GM19372 (cell line): ENCODE results near the gene AMIGO3.
"Not testable (repeated sequence)": the region's sequence is repeated elsewhere in the genome, so short reads cannot be mapped to it uniquely, and the experiment has no call there.

Experiments
- ATAC-seq: cut with Tn5 transposase; IDR thresholded peaks from one replicate; pipeline ENCODE4 v1.9.1; 2021; ENCODE audit warnings: mild to moderate bottlenecking, low read depth, moderate library complexity; ENCODE audit not compliant: unreplicated experiment

AMIGO3 gene

DNA sequence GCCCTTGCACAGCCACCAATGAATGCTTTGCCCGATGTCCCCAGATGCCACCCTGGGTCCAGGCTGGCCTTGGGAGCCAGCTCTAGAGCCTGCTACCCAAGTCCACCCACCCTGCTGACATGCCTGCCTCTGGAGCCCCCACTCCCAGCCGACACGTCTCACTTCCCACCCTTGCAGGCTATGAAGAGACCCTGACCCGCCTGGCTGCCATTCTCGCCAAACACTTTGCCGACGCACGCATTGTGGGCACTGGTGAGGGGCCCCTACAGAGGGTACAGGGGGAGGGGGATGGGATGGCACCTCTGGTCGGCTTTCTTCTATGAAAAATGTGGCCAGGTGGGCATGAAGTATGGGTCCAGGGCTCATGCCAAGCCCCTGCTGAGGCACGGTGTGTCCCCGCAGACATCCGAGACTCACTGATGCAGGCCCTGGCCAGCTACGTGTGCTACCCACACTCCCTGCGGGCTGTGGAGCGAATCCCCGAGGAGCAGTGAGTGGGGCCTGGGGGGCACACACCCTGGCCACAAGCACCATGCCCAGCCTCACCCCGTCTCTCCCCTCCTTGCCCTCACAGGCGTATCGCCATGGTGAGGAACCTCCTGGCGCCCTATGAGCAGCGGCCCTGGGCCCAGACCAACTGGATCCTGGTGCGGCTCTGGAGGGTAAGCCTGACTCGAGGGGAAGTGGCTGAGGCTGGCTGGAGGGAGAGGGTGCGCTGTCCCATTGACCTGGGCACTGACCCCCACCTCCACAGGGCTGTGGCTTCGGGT is 6.0 kb downstream of the AMIGO3 start:
- no peak for ATAC-seq

DNA sequence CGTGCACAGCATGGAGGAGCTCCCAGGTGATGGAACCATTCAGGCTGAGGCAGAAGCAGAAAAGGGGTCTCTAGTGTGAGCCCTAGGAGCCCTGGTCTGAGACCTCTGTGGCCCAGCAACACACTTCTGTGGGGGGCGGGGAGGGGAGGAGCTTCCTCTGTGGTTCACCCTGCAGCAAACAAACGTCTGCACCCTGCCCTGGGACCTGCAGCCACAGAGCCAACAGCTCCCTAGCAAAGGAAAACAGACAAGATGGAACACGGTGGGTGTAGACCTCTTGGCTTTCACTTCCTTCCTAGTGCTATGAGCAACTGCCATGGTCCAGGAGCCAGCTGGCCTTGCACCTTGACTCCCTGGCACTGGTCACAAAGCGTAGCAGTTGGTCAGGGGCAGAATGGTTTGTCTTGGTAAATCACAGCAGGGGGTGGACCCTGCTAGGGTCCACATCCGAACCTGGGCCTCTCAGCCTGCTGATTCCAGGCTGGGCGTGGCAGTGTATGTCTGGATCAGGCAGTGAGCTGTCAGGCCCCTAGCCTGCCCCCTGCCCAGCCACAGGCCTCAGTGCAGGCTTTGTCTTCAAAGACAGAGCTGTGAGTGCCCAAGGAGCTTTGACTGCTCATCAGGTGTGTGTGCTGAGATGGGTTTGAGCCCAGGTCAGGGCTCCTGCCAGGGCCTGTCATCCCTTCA is 6.7 kb downstream of the AMIGO3 start:
- ATAC-seq: no peak

DNA sequence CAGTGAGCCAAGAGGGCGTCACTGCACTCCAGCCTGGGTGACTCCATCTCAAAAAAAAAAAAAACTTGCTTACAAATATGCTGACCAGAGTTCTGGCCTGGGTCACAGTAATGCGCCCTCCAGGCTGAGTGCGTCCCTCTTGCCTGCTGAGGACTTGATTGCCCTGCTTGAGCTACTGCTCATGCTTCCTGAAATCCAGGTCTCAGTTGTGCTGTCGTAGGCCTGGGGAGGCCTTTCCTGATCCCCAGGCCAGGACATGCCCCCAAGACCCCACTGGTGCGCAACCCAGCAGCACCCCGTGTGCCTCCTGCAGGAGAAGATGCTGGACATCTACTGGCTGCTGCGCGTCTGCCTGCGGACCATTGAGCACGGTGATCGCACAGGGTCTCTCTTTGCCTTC is 7.3 kb downstream of the AMIGO3 start:
- ATAC-seq: no peak

DNA sequence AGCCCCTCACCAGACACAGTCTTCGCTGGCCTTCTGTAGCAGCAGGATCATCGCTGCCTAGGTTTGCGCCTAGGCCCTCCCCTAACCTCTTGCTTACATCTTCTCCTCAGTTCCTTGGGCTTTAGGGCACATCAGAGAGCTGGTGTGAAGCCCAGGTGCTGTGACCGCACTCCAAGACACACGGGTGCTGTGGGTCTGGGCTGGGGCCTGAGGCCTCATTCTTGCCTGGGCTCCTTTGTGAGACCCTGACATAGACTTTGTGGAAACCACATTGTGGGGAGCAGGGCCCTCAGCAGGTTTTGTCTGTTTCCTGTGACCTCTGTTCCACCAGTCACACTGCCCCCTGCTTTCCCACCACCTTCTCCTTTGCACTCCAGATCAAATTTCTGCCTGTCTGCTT is 8.0 kb downstream of the AMIGO3 start:
- no peak for ATAC-seq

DNA sequence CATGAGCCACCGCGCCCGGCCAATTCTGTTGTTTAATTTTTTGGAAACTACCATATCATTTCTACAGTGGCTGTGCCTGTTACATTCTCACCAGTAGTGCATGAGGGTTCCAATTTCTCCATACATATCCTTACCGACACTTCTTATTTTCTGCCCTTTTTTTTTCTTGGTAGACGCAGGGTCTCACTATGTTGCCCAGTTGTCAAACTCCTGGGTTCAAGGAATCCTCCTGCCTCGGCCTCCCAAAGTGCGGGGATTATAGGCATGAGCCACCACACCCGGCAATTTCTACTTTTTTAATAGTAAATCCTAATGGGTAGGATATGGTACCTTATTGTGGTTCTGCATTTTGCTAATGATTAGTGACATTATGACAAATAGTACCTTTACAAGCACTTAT is 9.6 kb downstream of the AMIGO3 start:
- ATAC-seq: no peak

DNA sequence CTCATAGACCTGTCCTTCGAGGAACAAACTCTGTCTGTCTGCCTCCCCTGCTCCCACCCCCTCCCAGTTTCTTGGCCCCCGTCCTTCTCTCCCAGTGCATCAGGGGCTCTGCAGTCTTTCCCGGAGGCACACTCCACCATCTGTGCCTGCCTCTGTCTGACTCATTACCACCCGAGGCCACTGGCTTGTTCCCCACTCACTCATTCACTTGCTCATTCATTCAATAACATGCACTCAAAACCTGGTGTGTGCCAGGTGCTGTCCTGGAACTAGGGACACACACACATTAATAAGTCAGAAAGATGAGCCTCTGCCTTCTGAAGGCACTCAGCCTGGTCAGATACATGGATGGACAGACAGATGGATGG is 12.4 kb downstream of the AMIGO3 start:
- no peak for ATAC-seq

DNA sequence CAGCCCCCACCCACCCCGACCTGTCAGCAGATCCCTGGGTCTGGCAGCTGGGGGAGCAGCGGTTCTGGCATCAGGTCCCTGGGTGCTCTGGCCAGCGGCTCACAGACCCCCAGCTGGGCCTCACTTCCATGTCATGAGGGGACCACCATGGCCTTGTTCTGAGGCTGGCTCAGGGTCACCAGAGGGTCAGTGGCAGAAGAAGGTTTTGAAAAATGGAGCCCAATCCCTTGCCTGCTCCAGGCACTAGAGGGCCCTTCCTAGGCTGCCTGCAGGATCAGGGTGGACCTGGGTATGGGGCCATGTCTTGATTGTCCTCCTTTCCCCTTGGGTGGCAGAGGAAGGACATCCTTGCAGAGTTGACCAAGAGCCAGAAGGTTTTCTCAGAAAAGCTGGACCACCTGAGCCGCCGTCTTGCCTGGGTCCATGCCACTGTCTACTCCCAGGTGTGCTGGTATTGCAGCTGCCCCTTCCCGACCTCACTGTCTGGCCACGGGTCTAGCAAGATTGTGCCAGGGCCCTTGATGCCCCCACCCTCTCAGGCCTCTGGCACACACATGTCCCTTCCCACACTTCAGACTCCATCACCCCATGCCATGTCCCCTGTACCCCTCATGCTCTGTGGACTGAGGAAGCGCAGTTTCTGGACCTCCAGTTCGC is 12.9 kb downstream of the AMIGO3 start:
- no peak for ATAC-seq

DNA sequence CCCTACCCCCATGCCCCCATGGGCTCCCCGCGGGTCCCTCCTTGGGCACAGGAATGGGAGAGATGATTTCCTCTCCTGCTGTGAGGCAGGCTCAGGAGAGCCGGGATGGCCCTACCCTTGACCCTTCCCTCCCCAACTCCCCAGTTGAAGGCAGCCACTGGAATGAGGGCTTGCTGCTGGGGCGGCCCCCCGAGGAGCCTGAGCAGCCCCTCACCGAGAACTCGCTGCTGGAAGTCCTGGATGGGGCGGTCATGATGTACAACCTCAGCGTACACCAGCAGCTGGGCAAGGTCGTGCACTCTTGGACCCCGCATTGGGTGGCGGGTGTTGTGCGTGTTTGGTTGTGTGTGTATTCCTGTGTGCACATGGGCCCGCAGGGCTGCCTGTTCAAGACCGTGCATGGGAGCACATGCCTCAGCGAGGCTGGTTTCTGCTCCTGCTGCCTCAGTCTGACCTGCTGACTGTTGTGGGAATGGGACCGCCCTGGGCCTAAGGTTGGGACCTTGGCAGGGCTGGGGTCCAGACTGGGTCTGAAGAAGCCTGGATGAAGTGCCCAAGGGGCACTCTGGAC is 14.0 kb downstream of the AMIGO3 start:
- no peak for ATAC-seq

DNA sequence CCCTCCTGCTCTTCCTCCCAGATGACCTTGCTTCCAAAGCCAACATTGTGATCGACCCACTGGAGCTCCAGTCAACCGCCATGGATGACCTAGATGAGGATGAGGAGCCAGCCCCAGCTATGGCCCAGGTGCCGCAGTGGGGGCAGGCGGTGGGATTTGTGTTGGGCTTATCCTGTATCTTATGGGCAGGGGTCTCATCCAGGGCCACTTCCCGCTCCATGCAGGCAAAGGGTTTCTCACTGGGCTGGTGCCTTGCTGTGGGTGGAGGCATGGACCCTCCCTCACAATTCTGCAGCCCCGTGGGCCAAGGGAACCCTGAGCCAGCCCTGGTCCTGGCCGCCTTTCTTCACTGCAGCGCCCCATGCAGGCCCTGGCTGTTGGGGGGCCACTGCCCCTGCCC is 14.9 kb downstream of the AMIGO3 start:
- no peak for ATAC-seq

DNA sequence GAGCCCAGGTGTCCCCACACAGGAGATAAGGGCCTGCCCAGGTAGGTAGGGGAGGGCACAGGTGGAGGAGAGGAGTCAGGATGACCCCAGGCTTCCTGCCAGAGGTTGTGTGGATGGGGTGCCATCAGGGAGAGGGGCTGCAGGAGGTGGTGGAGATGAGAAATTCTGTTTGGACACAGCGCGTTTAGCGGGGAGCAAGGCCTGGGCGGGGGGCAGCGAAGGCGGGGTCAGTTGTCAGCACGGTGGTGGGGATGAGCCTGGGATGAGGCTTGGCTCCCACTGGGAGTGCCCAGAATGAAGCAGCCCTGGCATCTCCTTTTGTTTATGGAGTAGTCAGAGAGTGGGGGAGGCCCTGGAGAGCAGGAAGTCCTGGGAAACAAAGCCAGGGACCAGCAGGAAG is 15.5 kb downstream of the AMIGO3 start:
- no peak for ATAC-seq

DNA sequence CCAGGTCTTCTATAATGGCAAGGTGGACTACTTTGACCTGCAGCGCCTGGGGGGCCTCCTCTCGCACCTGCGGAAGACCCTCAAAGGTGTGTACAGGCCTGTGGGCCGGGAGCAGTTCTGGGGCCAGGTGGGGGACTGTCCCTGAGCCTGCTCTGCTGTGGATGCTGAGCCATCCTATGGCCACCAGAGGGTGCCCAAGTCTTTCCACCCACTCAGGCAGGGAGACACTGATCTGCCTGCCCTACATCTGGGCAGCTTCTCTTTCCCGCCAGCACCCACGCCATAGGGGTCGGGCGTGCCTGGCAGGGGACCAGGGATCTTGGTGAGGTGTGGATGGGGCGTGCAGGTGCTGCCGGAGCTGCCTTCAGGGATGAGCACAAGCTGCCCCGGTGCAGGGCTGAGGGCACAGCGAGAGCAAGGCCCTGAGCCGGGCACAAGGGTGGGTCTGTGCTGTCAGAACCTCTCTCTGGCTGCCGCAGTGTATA is 16.0 kb downstream of the AMIGO3 start:
- ATAC-seq: no peak

DNA sequence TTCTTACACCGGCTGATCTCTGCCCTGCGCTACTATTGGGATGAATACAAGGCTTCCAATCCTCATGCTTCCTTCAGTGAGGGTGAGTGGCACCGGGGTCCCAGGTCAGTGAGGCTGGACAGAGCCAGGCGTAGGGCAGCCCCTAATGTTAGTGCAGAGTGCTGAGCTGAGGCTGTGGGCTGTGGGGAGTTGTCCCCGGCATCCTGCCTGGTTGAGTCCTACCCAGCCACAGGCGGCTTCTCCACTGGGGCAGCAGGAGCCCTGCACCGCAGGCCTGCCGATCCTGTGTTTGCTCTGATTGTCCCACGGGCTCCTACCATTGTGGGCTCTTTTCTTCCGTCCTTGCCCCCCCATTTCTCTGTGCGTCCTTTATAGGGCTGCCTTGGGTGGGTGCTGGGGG is 16.8 kb downstream of the AMIGO3 start:
- no peak for ATAC-seq

DNA sequence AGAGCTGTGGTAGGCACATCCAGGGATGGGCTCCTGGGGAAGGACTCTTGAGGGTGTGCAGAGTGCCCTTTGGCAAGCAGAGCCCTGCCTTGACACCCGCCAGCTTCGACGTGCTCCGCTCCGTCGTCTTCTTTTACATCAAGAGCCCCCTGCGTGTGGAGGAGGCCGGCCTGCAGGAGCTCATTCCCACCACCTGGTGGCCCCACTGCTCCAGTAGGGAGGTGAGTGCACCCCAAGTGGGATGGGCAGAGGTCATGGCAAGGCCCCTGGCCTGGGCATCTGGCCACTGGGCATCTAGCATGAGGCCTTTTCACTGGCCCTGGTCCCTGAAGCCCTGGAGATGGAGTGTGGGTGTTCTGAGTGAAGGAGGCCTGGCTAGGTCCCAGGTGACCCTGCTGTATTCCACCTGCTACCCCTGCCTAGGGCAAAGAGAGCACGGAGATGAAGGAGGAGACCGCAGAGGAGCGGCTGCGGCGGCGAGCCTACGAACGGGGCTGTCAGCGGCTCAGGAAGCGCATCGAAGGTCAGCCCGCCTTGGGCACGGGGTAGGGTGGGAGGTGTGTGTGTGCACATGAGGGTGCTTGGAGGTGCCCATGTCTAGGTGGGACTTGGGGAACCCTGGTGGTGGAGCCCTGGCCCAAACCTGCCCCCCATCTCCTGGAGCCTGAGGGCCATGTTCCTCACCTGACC is 18.0 kb downstream of the AMIGO3 start:
- no peak for ATAC-seq

DNA sequence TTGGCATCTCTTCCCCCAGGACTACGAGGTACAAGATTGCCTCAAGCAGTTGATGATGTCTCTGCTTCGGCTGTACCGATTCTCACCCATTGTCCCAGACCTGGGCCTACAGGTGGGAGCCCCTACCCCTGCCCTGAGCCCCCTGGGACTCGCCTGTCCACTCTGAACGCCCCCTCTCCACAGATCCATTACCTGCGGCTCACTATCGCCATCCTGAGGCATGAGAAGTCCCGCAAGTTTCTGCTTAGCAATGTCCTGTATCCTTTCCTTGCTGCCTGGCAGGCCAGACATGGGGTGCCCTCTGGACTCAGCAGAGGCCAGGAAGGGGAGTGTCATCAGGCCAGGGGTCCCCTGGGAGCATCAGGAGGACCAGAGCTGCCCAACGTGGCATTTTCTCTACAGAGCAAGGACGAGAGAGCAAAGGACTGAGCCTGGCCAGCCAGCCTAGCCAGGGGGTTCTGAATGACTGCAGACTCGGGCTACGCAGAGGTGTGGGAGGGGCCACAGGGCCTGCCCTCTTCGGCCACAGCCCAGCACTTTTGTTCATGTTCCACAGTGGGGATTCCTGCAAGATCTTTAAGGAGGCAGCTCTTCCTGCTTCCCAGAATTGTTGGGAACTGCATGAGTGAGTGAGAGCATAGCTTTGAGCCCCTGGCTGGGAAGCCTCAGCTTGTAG is 18.9 kb downstream of the AMIGO3 start:
- ATAC-seq: no peak

DNA sequence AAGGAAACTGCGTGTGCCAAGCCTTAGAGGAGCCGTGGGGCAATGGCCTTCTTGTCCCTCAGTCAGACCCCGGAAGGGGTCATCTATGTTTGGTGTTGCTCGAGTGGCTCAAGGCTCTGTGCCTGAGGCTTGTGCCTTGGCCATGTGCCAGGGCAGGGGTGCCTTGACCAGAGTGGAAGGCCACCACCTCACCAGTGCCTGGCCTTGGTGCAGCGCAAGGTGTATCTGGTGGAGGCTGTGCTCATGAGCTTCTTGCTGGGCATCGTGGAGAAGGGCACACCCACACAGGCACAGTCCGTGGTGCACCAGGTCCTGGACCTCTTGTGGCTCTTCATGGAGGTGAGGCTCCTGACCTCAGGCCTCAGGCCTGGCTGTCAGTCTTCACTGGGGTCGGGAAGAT is 19.5 kb downstream of the AMIGO3 start:
- ATAC-seq: no peak

DNA sequence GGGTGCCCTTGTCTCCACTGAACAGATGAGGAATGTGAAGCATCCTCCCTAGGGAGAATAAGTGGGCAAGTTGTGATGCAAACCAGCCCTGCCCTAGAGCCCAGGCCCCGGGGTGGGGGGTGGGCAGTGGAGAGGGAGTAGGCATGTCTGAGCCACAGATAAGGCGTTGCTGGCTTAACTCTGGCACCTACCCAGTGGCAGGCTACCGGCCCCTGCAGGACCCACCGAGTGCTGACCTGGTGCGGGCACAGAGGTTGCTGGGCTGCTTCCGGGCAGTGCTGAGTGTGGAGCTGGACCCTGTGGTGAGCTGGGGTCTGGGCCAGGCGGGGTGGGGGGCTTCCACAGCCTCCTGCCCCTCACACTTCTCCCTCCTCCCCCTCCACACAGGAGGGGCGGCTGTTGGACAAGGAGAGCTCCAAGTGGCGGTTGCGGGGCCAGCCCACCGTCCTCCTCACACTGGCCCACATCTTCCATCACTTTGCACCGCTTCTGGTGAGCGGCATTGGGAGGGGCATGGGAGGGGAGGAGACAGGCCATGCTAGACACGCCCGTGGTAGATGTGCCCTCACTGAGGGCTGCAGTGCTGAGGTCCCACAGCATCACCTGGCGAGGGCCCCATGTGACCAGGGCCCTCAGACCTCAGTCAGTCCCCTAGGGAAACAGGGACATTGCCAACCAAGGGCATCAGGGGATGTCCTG is 20.1 kb downstream of the AMIGO3 start:
- no peak for ATAC-seq

DNA sequence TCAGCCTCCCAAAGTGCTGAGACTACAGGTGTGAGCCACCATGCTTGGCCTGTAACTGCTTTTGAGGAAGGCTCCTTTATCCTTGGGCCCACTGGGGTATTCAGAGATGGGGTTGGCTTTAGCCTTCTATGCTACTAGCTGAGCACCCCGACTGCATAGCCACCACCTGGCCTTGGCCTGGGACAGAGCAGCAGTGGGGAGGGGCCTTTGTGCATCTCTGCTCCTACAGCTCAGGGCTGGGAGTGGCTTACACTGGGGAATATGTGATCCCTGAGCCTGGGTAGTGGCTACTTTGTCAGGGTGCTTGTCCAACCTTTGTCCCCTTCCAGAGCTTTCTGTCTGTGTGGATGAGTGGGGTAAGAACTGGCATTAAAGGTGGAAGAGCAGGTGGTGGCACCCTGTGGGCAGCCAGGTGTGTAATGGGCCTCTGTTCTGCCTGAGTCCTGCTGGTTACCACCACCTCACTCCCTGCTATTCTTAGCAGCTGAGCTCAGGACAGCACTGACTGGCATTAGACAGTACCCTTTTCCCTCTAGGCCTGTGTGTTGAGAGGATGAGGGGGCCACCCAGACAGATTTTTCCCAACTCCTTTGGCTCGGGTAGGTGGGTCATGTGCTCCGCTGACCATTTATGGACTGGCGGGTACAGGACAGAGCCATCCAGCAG is 24.0 kb downstream of the AMIGO3 start:
- not testable (repeated sequence) for ATAC-seq

DNA sequence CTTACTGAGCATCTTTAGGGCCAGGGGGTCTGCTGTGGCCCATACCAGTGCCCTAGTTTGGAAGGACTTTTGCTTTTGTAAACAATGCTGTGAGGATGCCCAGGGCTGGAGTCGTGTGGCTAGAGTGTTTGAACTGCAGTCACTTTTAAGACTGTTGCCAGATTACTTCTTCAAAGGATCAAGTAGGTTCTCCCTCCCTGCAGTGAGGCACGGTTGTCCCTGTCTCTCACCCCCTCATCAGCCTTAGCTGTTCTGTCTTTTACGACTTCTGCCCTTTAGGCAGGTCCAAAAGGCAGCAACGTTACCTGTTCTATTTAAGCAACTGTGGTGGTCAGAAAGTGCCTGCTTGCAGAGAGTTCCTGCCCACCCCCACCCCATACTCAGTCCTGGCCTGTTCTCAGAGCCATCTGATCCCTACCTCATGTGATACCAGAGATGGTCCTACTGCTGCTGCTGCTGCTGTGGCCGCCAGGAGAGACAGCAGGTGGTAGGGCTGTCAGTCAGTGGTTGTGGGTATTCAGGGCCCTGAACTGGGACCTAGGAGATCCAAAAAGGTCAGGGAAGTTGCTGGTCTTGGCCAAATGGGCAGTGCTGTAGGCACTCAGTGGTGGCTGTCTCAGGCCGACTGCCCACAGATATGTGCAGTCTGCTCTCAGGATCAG is 24.9 kb downstream of the AMIGO3 start:
- not testable (repeated sequence) for ATAC-seq

DNA sequence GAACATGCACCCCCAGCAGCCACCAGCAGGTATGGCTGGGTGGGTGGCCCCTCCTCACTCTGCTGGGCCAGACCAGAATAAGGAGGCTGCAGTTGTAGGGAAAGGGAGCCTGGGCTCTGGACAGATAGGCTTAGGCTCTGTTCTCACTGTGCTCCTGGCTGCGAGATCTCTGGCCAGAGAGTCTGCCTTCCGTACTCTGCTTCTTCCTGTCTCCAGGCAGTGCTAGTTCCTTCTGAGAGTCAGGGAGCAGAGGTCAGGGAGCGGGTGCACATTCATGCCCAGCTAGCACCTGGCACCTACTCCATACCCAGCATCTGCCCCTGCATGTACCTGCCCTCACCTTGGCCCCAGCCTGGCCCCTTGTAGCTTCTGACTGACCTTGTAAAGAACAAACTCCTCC is 28.0 kb downstream of the AMIGO3 start:
- ATAC-seq: not testable (repeated sequence)
